A549 (cell line): ENCODE results near the gene ZNF222.

Experiments
- CHD2 ChIP-seq: fragments of 150-350 bp; IDR thresholded peaks from 2 replicates; pipeline ENCODE4 v1.6.1; 2014; ENCODE audit warnings: low read length; ENCODE audit not compliant: partially characterized antibody
- EP300 ChIP-seq, 2 experiments: fragments of >200 bp; sonication (Bioruptor Twin); formaldehyde crosslinking; IDR thresholded peaks; 2 replicates in 1 of 2; 3 replicates in 1 of 2; pipeline ENCODE4 v1.6.1; 2016 to 2017
- HMGXB4 ChIP-seq: fragments of 250-450 bp; sonication (Bioruptor Pico); IDR thresholded peaks from 2 replicates; pipeline ENCODE4 v1.5.0; 2021; ENCODE audit warnings: mild to moderate bottlenecking, moderate library complexity, borderline replicate concordance
- KDM1A ChIP-seq: fragments of 200-600 bp; sonication (generic); IDR thresholded peaks from 2 replicates; pipeline ENCODE4 v1.6.1; 2016; ENCODE audit warnings: low read depth, mild to moderate bottlenecking
- POLR2A ChIP-seq: IDR thresholded peaks from 2 replicates; pipeline ENCODE4 v1.6.1; 2012; ENCODE audit warnings: mild to moderate bottlenecking, low read length
- ZSCAN20 ChIP-seq: fragments of 250-450 bp; sonication (Bioruptor Pico); IDR thresholded peaks from 2 replicates; pipeline ENCODE4 v1.8.0; 2022; ENCODE audit warnings: mild to moderate bottlenecking, moderate library complexity
- TF ChIP-seq, protein P1 (sequence below): fragments of >200 bp; sonication (Bioruptor Twin); formaldehyde crosslinking; IDR thresholded peaks from 3 replicates; pipeline ENCODE4 v1.5.1; 2016

DNA sequence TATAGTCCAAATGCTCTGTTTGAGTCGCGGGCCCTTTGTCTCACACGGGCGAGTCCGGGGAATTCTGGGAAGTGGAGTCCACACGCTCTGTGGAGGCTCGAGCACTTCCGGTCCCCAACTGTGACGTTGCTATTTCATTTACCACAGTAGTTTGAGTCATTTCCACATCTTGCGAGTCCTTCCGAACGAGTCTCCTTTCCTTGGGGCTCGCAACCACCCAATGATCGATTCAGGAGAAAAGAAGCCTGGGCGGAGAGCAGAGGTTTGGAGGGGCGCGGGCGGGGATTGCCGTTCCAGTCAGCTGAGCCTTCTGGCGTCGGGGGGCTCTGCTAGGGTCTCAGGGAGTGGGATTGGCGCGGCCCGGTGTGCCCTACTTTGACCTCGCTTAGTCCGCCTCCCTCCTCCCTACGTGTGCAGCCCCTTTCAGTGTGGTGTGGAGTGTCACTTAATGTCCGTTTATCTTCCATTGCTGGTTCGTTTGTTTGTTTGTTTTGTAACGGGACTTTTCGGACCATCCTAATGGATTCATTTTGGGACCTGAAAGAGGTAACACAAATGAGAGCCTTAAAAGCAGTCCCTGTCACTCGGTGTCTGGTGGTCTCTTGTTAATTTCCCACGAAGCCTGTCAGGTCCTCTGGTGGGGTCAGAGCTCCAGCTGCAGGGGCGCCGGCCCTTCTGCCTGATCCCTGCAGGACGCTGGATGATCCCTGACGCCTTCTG is at the start of gene ZNF222:
- TF ChIP-seq, protein P1, sequence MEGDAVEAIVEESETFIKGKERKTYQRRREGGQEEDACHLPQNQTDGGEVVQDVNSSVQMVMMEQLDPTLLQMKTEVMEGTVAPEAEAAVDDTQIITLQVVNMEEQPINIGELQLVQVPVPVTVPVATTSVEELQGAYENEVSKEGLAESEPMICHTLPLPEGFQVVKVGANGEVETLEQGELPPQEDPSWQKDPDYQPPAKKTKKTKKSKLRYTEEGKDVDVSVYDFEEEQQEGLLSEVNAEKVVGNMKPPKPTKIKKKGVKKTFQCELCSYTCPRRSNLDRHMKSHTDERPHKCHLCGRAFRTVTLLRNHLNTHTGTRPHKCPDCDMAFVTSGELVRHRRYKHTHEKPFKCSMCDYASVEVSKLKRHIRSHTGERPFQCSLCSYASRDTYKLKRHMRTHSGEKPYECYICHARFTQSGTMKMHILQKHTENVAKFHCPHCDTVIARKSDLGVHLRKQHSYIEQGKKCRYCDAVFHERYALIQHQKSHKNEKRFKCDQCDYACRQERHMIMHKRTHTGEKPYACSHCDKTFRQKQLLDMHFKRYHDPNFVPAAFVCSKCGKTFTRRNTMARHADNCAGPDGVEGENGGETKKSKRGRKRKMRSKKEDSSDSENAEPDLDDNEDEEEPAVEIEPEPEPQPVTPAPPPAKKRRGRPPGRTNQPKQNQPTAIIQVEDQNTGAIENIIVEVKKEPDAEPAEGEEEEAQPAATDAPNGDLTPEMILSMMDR, result no peak
- no peak for TF ChIP-seq EP300 (IDR thresholded peaks at IDR 0.05)
- no peak for TF ChIP-seq ZSCAN20
- 0 out of 2 replicates have a peak, but pooled peaks have one; percentile 9 for TF ChIP-seq POLR2A
- no peak for TF ChIP-seq HMGXB4 (CRISPR knock-in tag)
- no peak for TF ChIP-seq KDM1A
- TF ChIP-seq CHD2, result no peak
